HepG2 (cell line): ENCODE data around the gene PNMA8C.

Source experiments
- ATF1 ChIP-seq: IDR thresholded peaks from 2 replicates; pipeline ENCODE4 v1.6.1; 2016; ENCODE audit warnings: mild to moderate bottlenecking, control low read depth
- HNRNPUL1 ChIP-seq: fragments of 200-400 bp; formaldehyde crosslinking; IDR thresholded peaks from 2 replicates; pipeline ENCODE4 v1.6.1; 2017; ENCODE audit warnings: low read depth, mild to moderate bottlenecking, low read length, moderate library complexity
- MAFF ChIP-seq: IDR thresholded peaks from 2 replicates; pipeline ENCODE4 v1.6.1; 2011; ENCODE audit warnings: low read depth, low read length, improper control_type of control experiment
- MTA3 ChIP-seq: sonication (generic); formaldehyde crosslinking; IDR thresholded peaks from 2 replicates; pipeline ENCODE4 v1.4.0; 2020; ENCODE audit warnings: missing genetic modification reagents
- RBAK ChIP-seq: sonication (generic); formaldehyde crosslinking; IDR thresholded peaks from 2 replicates; pipeline ENCODE4 v1.5.1; 2020; ENCODE audit warnings: mild to moderate bottlenecking, missing genetic modification reagents
- SMYD3 ChIP-seq: sonication (generic); formaldehyde crosslinking; IDR thresholded peaks from 2 replicates; pipeline ENCODE4 v1.8.1; 2023; ENCODE audit warnings: mild to moderate bottlenecking, missing genetic modification reagents
- TAF1 ChIP-seq: sonication (generic); formaldehyde crosslinking; IDR thresholded peaks from 2 replicates; pipeline ENCODE4 v1.4.0; 2020; ENCODE audit warnings: missing genetic modification reagents
- ZNF274 ChIP-seq: sonication (generic); formaldehyde crosslinking; IDR thresholded peaks from 2 replicates; pipeline ENCODE4 v1.5.1; 2020; ENCODE audit warnings: mild to moderate bottlenecking, missing genetic modification reagents
- ZNF660 ChIP-seq: sonication (generic); formaldehyde crosslinking; IDR thresholded peaks from 2 replicates; pipeline ENCODE4 v1.5.1; 2020; ENCODE audit warnings: mild to moderate bottlenecking, low read depth, missing genetic modification reagents, borderline replicate concordance
- TF ChIP-seq, protein P1 (sequence below): sonication (generic); formaldehyde crosslinking; IDR thresholded peaks from 2 replicates; pipeline ENCODE4 v1.5.0; 2020; ENCODE audit warnings: missing genetic modification reagents
- TF ChIP-seq, protein P2 (sequence below): sonication (generic); formaldehyde crosslinking; IDR thresholded peaks from 2 replicates; pipeline ENCODE4 v1.4.0; 2020; ENCODE audit warnings: mild to moderate bottlenecking, low read depth, missing genetic modification reagents
- TF ChIP-seq, protein P3 (sequence below): sonication (generic); formaldehyde crosslinking; IDR thresholded peaks from one replicate; pipeline ENCODE4 v1.5.1; 2020; ENCODE audit warnings: mild to moderate bottlenecking, missing genetic modification reagents; ENCODE audit errors: not compliant biosample characterization
- TF ChIP-seq, protein P4 (sequence below): sonication (generic); formaldehyde crosslinking; IDR thresholded peaks from 2 replicates; pipeline ENCODE4 v1.4.0; 2020; ENCODE audit warnings: missing genetic modification reagents, low read depth, mild to moderate bottlenecking, borderline replicate concordance
- TF ChIP-seq, protein P5 (sequence below): sonication (generic); formaldehyde crosslinking; IDR thresholded peaks from 2 replicates; pipeline ENCODE4 v1.4.0; 2020; ENCODE audit warnings: missing genetic modification reagents

DNA sequence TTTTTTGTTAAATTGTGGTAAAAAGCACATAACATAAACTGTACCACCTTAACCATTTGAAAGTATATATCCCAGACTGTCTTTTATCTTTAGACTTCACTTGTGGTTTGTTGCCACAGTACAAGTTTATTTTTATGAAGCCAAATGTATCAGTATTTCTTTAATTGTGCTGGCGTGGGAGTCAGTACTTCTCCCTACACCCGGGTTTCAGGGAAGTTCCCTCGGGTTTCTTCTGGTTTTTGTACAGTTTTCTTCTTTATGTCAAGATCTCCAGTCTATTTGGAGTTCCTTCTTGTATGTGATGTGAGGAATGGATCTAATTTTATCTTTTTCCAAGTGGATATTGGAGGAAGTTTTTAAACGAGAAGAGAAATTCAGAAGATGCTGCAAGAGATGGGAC lies 35.9 kb downstream of the PNMA8C start:
- TF ChIP-seq, protein P1, sequence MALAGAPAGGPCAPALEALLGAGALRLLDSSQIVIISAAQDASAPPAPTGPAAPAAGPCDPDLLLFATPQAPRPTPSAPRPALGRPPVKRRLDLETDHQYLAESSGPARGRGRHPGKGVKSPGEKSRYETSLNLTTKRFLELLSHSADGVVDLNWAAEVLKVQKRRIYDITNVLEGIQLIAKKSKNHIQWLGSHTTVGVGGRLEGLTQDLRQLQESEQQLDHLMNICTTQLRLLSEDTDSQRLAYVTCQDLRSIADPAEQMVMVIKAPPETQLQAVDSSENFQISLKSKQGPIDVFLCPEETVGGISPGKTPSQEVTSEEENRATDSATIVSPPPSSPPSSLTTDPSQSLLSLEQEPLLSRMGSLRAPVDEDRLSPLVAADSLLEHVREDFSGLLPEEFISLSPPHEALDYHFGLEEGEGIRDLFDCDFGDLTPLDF (CRISPR knock-in tag), result no peak
- TF ChIP-seq ZNF274 (CRISPR knock-in tag) (no peak), SMYD3 (CRISPR knock-in tag) (no peak), HNRNPUL1 (no peak), ZNF660 (CRISPR knock-in tag) (no peak), MAFF (no peak), RBAK (CRISPR knock-in tag) (no peak), MTA3 (CRISPR knock-in tag) (no peak), TAF1 (CRISPR knock-in tag) (no peak), ATF1 (no peak)
- TF ChIP-seq, protein P2, sequence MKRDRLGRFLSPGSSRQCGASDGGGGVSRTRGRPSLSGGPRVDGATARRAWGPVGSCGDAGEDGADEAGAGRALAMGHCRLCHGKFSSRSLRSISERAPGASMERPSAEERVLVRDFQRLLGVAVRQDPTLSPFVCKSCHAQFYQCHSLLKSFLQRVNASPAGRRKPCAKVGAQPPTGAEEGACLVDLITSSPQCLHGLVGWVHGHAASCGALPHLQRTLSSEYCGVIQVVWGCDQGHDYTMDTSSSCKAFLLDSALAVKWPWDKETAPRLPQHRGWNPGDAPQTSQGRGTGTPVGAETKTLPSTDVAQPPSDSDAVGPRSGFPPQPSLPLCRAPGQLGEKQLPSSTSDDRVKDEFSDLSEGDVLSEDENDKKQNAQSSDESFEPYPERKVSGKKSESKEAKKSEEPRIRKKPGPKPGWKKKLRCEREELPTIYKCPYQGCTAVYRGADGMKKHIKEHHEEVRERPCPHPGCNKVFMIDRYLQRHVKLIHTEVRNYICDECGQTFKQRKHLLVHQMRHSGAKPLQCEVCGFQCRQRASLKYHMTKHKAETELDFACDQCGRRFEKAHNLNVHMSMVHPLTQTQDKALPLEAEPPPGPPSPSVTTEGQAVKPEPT (CRISPR knock-in tag), result no peak
- TF ChIP-seq, protein P3, sequence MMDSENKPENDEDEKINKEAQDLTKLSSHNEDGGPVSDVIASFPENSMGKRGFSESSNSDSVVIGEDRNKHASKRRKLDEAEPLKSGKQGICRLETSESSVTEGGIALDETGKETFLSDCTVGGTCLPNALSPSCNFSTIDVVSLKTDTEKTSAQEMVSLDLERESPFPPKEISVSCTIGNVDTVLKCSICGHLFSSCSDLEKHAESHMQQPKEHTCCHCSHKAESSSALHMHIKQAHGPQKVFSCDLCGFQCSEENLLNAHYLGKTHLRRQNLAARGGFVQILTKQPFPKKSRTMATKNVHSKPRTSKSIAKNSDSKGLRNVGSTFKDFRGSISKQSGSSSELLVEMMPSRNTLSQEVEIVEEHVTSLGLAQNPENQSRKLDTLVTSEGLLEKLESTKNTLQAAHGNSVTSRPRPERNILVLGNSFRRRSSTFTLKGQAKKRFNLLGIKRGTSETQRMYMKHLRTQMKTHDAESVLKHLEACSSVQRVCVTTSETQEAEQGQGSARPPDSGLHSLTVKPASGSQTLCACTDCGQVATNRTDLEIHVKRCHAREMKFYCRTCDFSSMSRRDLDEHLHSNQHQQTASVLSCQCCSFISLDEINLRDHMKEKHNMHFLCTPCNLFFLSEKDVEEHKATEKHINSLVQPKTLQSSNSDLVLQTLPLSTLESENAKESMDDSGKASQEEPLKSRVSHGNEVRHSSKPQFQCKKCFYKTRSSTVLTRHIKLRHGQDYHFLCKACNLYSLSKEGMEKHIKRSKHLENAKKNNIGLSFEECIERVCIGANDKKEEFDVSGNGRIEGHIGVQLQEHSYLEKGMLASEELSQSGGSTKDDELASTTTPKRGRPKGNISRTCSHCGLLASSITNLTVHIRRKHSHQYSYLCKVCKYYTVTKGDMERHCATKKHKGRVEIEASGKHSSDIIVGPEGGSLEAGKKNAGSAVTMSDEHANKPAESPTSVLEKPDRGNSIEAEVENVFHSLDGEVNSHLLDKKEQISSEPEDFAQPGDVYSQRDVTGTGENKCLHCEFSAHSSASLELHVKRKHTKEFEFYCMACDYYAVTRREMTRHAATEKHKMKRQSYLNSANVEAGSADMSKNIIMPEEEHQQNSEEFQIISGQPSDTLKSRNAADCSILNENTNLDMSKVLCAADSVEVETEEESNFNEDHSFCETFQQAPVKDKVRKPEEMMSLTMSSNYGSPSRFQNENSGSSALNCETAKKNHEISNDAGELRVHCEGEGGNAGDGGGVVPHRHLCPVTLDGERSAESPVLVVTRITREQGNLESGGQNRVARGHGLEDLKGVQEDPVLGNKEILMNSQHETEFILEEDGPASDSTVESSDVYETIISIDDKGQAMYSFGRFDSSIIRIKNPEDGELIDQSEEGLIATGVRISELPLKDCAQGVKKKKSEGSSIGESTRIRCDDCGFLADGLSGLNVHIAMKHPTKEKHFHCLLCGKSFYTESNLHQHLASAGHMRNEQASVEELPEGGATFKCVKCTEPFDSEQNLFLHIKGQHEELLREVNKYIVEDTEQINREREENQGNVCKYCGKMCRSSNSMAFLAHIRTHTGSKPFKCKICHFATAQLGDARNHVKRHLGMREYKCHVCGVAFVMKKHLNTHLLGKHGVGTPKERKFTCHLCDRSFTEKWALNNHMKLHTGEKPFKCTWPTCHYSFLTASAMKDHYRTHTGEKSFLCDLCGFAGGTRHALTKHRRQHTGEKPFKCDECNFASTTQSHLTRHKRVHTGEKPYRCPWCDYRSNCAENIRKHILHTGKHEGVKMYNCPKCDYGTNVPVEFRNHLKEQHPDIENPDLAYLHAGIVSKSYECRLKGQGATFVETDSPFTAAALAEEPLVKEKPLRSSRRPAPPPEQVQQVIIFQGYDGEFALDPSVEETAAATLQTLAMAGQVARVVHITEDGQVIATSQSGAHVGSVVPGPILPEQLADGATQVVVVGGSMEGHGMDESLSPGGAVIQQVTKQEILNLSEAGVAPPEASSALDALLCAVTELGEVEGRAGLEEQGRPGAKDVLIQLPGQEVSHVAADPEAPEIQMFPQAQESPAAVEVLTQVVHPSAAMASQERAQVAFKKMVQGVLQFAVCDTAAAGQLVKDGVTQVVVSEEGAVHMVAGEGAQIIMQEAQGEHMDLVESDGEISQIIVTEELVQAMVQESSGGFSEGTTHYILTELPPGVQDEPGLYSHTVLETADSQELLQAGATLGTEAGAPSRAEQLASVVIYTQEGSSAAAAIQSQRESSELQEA (CRISPR knock-in tag), result no peak
- TF ChIP-seq, protein P4, sequence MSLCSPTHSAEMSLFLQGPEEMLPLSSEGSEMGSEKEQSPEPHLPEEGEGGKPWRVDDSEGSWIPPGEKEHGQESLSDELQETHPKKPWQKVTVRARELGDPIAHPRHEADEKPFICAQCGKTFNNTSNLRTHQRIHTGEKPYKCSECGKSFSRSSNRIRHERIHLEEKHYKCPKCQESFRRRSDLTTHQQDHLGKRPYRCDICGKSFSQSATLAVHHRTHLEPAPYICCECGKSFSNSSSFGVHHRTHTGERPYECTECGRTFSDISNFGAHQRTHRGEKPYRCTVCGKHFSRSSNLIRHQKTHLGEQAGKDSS, result no peak
- TF ChIP-seq, protein P5, sequence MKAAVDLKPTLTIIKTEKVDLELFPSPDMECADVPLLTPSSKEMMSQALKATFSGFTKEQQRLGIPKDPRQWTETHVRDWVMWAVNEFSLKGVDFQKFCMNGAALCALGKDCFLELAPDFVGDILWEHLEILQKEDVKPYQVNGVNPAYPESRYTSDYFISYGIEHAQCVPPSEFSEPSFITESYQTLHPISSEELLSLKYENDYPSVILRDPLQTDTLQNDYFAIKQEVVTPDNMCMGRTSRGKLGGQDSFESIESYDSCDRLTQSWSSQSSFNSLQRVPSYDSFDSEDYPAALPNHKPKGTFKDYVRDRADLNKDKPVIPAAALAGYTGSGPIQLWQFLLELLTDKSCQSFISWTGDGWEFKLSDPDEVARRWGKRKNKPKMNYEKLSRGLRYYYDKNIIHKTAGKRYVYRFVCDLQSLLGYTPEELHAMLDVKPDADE (CRISPR knock-in tag), result no peak
